DOHH2 (cell line): ENCODE results near the gene TOX4.

Source experiments
- H3F3A ChIP-seq: fragments of 200-600 bp; sonication (generic), shearing (Covaris generic); 2 replicates; pipeline ENCODE4 v1.6.0; 2016; ENCODE audit warnings: antibody characterized with exemption, mild to moderate bottlenecking; ENCODE audit not compliant: control insufficient read depth, insufficient read depth
- H3K27ac ChIP-seq: fragments of 200-600 bp; sonication (generic); 2 replicates; pipeline ENCODE4 v1.5.1; 2014; ENCODE audit warnings: low read depth, mild to moderate bottlenecking, low read length, moderate library complexity
- H3K27me3 ChIP-seq: fragments of 200-600 bp; sonication (generic); 2 replicates; pipeline ENCODE4 v1.6.1; 2014; ENCODE audit warnings: mild to moderate bottlenecking, low read length, mixed read lengths; ENCODE audit not compliant: control insufficient read depth
- H3K36me3 ChIP-seq: fragments of 200-600 bp; sonication (generic); 2 replicates; pipeline ENCODE4 v1.6.1; 2014; ENCODE audit warnings: mild to moderate bottlenecking, low read length, moderate library complexity, mixed read lengths; ENCODE audit not compliant: control insufficient read depth
- H3K4me1 ChIP-seq: fragments of 200-600 bp; sonication (generic); 2 replicates; pipeline ENCODE4 v1.6.1; 2014; ENCODE audit warnings: mild to moderate bottlenecking, low read length, mixed read lengths; ENCODE audit not compliant: control insufficient read depth
- H3K4me2 ChIP-seq: fragments of 200-600 bp; sonication (generic); 2 replicates; pipeline ENCODE4 v1.6.0; 2014; ENCODE audit warnings: mild to moderate bottlenecking, low read length, moderate library complexity
- H3K4me3 ChIP-seq: fragments of 200-600 bp; sonication (generic); 2 replicates; pipeline ENCODE4 v1.5.1; 2014; ENCODE audit warnings: mild to moderate bottlenecking, low read length, mixed read lengths
- H3K79me2 ChIP-seq: fragments of 200-600 bp; sonication (generic); 2 replicates; pipeline ENCODE4 v1.6.1; 2014; ENCODE audit warnings: mild to moderate bottlenecking, low read length, mixed read lengths; ENCODE audit not compliant: control insufficient read depth
- H3K9me2 ChIP-seq: fragments of 200-600 bp; sonication (generic); replicated peaks from 2 replicates; pipeline ENCODE4 v1.6.1; 2014; ENCODE audit warnings: mild to moderate bottlenecking, low read length, mixed read lengths; ENCODE audit not compliant: control insufficient read depth
- H3K9me3 ChIP-seq: fragments of 200-600 bp; sonication (generic); 2 replicates; pipeline ENCODE4 v1.6.1; 2014; ENCODE audit warnings: antibody characterized with exemption, low read length, mixed read lengths; ENCODE audit not compliant: control insufficient read depth, insufficient read depth
- H4K20me1 ChIP-seq: fragments of 200-600 bp; sonication (generic); 2 replicates; pipeline ENCODE4 v1.6.0; 2014; ENCODE audit warnings: low read depth, mild to moderate bottlenecking, antibody characterized with exemption, low read length, moderate library complexity; ENCODE audit not compliant: control insufficient read depth, insufficient read depth
- EZH2phosphoT487 ChIP-seq: fragments of 200-600 bp; sonication (generic); IDR thresholded peaks from 2 replicates; pipeline ENCODE4 v1.6.1; 2017; ENCODE audit warnings: borderline replicate concordance, mild to moderate bottlenecking, antibody characterized with exemption, low read length, moderate library complexity, mixed read lengths
- TF ChIP-seq, protein P1 (sequence below): fragments of 200-600 bp; sonication (generic); IDR thresholded peaks from one replicate; pipeline ENCODE4 v1.5.1; 2014; ENCODE audit warnings: antibody characterized with exemption, mild to moderate bottlenecking, low read depth, low read length; ENCODE audit not compliant: poor library complexity, severe bottlenecking

TOX4 gene

DNA sequence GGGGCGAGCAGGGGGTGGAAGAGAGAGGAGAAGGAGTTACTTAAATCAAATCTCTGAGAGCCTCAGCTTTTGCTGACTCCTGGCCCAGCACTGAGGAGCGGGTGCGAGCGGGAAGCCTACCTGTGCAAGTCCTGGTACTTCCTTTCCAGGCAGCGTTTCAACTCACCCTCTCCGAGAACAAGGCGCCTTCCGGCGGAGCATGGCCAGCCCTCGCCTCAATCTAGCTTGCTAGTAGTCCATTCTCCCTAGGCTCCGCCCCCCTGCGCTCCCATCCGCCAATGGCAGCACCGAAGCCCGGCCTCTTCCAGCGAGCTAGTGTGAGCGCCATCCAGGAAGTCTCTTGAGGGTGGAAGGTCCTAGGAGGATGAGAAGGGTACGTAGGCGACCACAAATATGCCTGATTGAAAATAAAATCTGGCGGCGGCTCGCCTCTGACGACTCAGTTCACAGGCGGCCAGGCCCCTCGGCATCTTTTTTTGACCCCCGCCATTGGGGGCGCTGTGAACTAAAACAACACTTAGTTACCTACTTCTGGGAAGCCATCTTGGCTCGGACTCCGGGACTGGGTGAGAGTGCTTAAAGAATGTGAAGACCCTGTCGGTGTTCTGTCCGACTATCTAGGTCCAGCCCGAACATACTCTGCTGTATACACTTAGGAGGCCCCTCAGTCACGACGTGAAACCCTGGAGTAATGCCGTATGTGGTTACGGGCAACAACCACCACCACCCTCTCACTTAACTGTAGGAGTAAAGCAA lies 20.9 kb upstream of the TOX4 start, which contains the start of gene CHD8:
Gene CHD8, minus strand, starts transcription at position 212 of the 756 bp plus-strand sequence. CDS start 24,480 bp downstream, outside the sequence.
- TF ChIP-seq EZH2phosphoT487, result no peak
- TF ChIP-seq, protein P1, sequence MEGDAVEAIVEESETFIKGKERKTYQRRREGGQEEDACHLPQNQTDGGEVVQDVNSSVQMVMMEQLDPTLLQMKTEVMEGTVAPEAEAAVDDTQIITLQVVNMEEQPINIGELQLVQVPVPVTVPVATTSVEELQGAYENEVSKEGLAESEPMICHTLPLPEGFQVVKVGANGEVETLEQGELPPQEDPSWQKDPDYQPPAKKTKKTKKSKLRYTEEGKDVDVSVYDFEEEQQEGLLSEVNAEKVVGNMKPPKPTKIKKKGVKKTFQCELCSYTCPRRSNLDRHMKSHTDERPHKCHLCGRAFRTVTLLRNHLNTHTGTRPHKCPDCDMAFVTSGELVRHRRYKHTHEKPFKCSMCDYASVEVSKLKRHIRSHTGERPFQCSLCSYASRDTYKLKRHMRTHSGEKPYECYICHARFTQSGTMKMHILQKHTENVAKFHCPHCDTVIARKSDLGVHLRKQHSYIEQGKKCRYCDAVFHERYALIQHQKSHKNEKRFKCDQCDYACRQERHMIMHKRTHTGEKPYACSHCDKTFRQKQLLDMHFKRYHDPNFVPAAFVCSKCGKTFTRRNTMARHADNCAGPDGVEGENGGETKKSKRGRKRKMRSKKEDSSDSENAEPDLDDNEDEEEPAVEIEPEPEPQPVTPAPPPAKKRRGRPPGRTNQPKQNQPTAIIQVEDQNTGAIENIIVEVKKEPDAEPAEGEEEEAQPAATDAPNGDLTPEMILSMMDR, result peak; percentile 78
- no peaks in the 10 kb centered on the region for H3K9me3 ChIP-seq
- no peaks in the 10 kb centered on the region for H3K9me2 ChIP-seq
- H3K27me3 ChIP-seq, result no peaks in the 10 kb centered on the region
- H3K4me2 ChIP-seq, result peak within 1 kb of the TSS; percentile 91
- peaks cover 34% of the 10 kb centered on the region for H3K36me3 ChIP-seq
- H4K20me1 ChIP-seq, result peaks cover 7% of the 10 kb centered on the region; the same call in 1 of the 2 replicates
- H3F3A ChIP-seq, result peaks cover 15% of the 10 kb centered on the region; the same call in 1 of the 2 replicates
- H3K4me3 ChIP-seq, result peak within 1 kb of the TSS; percentile 88
- H3K79me2 ChIP-seq, result peaks cover 48% of the 10 kb centered on the region
- peak within 1 kb of the TSS; percentile 75 for H3K27ac ChIP-seq
- peaks cover 24% of the 10 kb centered on the region for H3K4me1 ChIP-seq

DNA sequence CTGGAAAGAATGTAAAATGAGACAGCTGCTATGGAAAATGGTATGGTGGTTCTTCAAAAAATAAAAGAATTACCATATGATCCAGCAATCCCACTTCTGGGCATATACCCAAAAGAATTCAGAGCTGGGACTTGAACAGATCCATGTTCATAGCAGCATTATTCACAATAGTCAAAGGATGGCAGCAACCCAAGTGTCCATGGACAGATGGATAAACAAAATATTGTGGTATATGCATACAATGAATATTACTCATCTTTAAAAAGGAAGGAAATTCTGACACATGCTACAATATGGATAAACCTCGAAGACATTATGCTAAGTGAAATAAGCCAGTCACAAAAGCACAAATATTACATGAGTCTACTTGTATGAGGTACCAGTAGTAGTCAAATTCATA lies 9.4 kb upstream of the TOX4 start:
- Histone ChIP-seq H3K4me2 (no peak overlapping the region), H3K36me3 (peaks cover 22% of the 10 kb centered on the region), H3K27ac (no peak overlapping the region), H3K4me1 (no peaks in the 10 kb centered on the region), H3K79me2 (no peaks in the 10 kb centered on the region), H4K20me1 (no peaks in the 10 kb centered on the region), H3K9me3 (no peaks in the 10 kb centered on the region), H3F3A (no peaks in the 10 kb centered on the region), H3K9me2 (no peaks in the 10 kb centered on the region), H3K27me3 (no peaks in the 10 kb centered on the region), H3K4me3 (no peak overlapping the region)
- no peak for TF ChIP-seq EZH2phosphoT487
- TF ChIP-seq, protein P1, result no peak

DNA sequence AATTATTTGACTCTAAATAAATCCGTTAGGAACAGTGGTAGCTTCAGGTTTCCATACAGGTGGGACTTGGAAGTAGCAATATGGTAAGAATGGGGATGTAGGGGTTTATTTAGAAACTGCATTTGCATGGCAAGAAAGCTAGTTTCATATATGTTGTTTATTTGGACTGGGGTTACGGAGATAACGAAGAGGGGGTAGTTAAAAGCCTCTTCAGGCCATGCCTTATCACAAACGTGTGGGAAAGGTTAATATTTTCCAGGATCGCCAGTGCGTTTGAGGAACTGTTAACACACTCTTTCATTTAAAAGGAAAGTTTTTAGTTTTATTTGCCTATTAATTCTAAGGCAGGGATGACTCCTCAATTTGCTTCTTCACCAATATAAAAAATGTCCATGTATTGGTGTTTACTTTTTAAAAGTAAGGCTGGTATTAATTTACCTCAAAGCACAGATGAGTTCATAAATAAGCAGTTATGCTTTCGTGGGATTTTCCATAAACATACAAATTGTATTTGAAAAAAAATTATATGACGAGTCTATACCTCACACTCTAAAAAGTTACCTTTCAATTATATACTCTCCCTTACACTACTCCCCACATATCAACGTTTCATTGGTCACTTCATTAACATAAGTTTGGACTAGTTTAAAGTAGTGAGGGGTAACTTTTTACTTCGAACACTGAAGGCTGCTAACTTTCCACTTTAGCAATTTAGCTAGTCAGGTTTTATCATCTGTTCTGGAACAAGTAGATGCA lies 1.1 kb upstream of the TOX4 start:
- H3K79me2 ChIP-seq, result peaks cover 45% of the 10 kb centered on the region
- H3K27me3 ChIP-seq, result no peaks in the 10 kb centered on the region
- peak overlapping the region; percentile 97 for H3K4me3 ChIP-seq
- H3K27ac ChIP-seq, result peak overlapping the region; percentile 63
- peaks cover 3% of the 10 kb centered on the region; the same call in 1 of the 2 replicates for H3F3A ChIP-seq
- H3K36me3 ChIP-seq, result peaks cover 18% of the 10 kb centered on the region
- no peaks in the 10 kb centered on the region for H4K20me1 ChIP-seq
- H3K9me3 ChIP-seq, result no peaks in the 10 kb centered on the region
- TF ChIP-seq, protein P1, result no peak
- TF ChIP-seq EZH2phosphoT487, result no peak
- peaks cover 15% of the 10 kb centered on the region for H3K4me1 ChIP-seq
- H3K9me2 ChIP-seq, result no peaks in the 10 kb centered on the region
- peak overlapping the region; percentile 79 for H3K4me2 ChIP-seq
